GM06990 (cell line): ENCODE measurements around the gene MCTP1.
"Not testable (repeated sequence)": the region's sequence is repeated elsewhere in the genome, so short reads cannot be mapped to it uniquely, and the experiment has no call there.

Experiments
- DNase-seq: peaks from one replicate; pipeline ENCODE4 v3.0.0-alpha.2; 2011; ENCODE audit not compliant: insufficient read length; ENCODE audit errors: extremely low read depth
- H3K27me3 ChIP-seq: replicated peaks from 2 replicates; pipeline ENCODE4 v1.6.0; 2011; ENCODE audit warnings: low read length; ENCODE audit not compliant: control insufficient read depth, insufficient read depth
- H3K36me3 ChIP-seq: 2 replicates; pipeline ENCODE4 v1.5.1; 2011; ENCODE audit warnings: low read length; ENCODE audit not compliant: control insufficient read depth, insufficient read depth
- H3K4me3 ChIP-seq: replicated peaks from 2 replicates; pipeline ENCODE4 v1.5.1; 2011; ENCODE audit warnings: low read depth, mild to moderate bottlenecking, control low read depth, low read length
- CTCF ChIP-seq: IDR thresholded peaks from 2 replicates; pipeline ENCODE4 v1.5.1; 2011; ENCODE audit warnings: low read length, control low read depth, mild to moderate bottlenecking, inconsistent platforms; ENCODE audit not compliant: insufficient read depth, poor library complexity, severe bottlenecking

Gene MCTP1

GRCh38 chr5:94849324-94849723, 435.6 kb downstream of the MCTP1 start:
- DNase-seq, result no peak
- no peaks in the 10 kb centered on the region for H3K27me3 ChIP-seq
- H3K4me3 ChIP-seq, result no peak overlapping the region
- no peaks in the 10 kb centered on the region for H3K36me3 ChIP-seq
- TF ChIP-seq CTCF, result no peak

- no peak for DNase-seq
- no peak overlapping the region for H3K4me3 ChIP-seq
- no peaks in the 10 kb centered on the region for H3K36me3 ChIP-seq
- no peak for TF ChIP-seq CTCF
- H3K27me3 ChIP-seq, result no peaks in the 10 kb centered on the region
Measured at GRCh38 chr5:94847726-94848125, 437.2 kb downstream of the MCTP1 start.

GRCh38 chr5:94847019-94847418, 437.9 kb downstream of the MCTP1 start:
- TF ChIP-seq CTCF, result no peak
- Histone ChIP-seq H3K27me3 (no peaks in the 10 kb centered on the region), H3K4me3 (no peak overlapping the region), H3K36me3 (no peaks in the 10 kb centered on the region)
- no peak for DNase-seq

GRCh38 chr5:94845696-94846095, 439.2 kb downstream of the MCTP1 start:
- not testable (repeated sequence) for DNase-seq

GRCh38 chr5:94841598-94842322, 443.1 kb downstream of the MCTP1 start:
- TF ChIP-seq CTCF, result no peak
- H3K4me3 ChIP-seq, result no peak overlapping the region
- no peaks in the 10 kb centered on the region for H3K27me3 ChIP-seq
- H3K36me3 ChIP-seq, result no peaks in the 10 kb centered on the region
- DNase-seq, result no peak

More at GRCh38 chr5:94845696-94846095, 439.2 kb downstream of the MCTP1 start:
- not testable (repeated sequence) for H3K36me3 ChIP-seq, H3K4me3 ChIP-seq, H3K27me3 ChIP-seq

GRCh38 chr5:94833851-94834250, 451.0 kb downstream of the MCTP1 start:
- DNase-seq, result no peak
- TF ChIP-seq CTCF, result no peak
- Histone ChIP-seq H3K4me3 (no peak overlapping the region), H3K27me3 (no peaks in the 10 kb centered on the region), H3K36me3 (no peaks in the 10 kb centered on the region)
